AG09319 (cell line): ENCODE measurements around the gene FALEC.

Experiments used
- DNase-seq: peaks from one replicate; pipeline ENCODE4 v3.0.0-alpha.2; 2010; ENCODE audit warnings: low read depth; ENCODE audit errors: extremely low read depth
- CTCF ChIP-seq: IDR thresholded peaks from 2 replicates; pipeline ENCODE4 v1.5.1; 2011; ENCODE audit warnings: low read depth, mild to moderate bottlenecking, inconsistent platforms, low read length, moderate library complexity

FALEC gene

GRCh38 chr1:150487763-150488115, 27.8 kb upstream of the FALEC start:
- no peak for DNase-seq
- no peak for TF ChIP-seq CTCF

- TF ChIP-seq CTCF = no peak
- DNase-seq = no peak
These were observed 22.4 kb upstream of the FALEC start for GRCh38 chr1:150493175-150493574.

GRCh38 chr1:150498342-150498741, 17.2 kb upstream of the FALEC start:
- TF ChIP-seq CTCF = no peak
- DNase-seq = no peak

- TF ChIP-seq CTCF = no peak
- DNase-seq = no peak
These were observed 10.1 kb upstream of the FALEC start for GRCh38 chr1:150505431-150505830.

- no peak for DNase-seq
- no peak for TF ChIP-seq CTCF
These were observed 7.4 kb upstream of the FALEC start, which contains the start of gene ECM1 for GRCh38 chr1:150507912-150508864. Gene ECM1 (plus strand): TSS chr1:150508109. CDS start chr1:150508210, 101 bp downstream.

GRCh38 chr1:150508982-150509381, 6.6 kb upstream of the FALEC start:
- no peak for DNase-seq
- no peak for TF ChIP-seq CTCF

GRCh38 chr1:150511551-150511950, 4.0 kb upstream of the FALEC start:
- no peak for DNase-seq
- no peak for TF ChIP-seq CTCF
